ENCODE results near the gene ABCA13. TPM values are rescaled to one million over a fixed set of nuclear protein-coding genes. Genes with fewer than 3 reads are reported as not detected.

The ABCA13 gene
- total RNA-seq, 1 experiment from 2014 or later = not detected

GRCh38 chr7:48250441-48250951 is 79.2 kb downstream of the ABCA13 start:
- POLR2A ChIA-PET = no interaction called here
- CTCF ChIA-PET = no interaction called here
- Histone ChIP-seq H3K36me3 (ENCODE audit: control insufficient read depth in 1 of 2, insufficient read depth in 2 of 2, low read length in 2 of 2) (no peaks in the 10 kb centered on the region), H3K4me1 (ENCODE audit: control insufficient read depth in 1 of 2, insufficient read depth in 2 of 2, low read length in 2 of 2) (no peaks in the 10 kb centered on the region), H3K4me2 (ENCODE audit: low read length) (no peak overlapping the region), H3K4me3 (replicated peaks in 1 of 2; ENCODE audit: low read depth in 1 of 2, low read length in 2 of 2) (no peak overlapping the region), H3K9me2 (ENCODE audit: insufficient read depth) (no peaks in the 10 kb centered on the region), H2AFZ (ENCODE audit: low read depth, low read length, poor library complexity, severe bottlenecking) (no peak overlapping the region), H3K27ac (ENCODE audit: low read depth, low read length) (no peak overlapping the region), H3K27me3 (ENCODE audit: insufficient read depth, low read length) (peaks cover 18% of the 10 kb centered on the region), H3K9ac (ENCODE audit: low read length) (no peak overlapping the region), H3K9me3 (ENCODE audit: control insufficient read depth in 1 of 2, insufficient read depth in 1 of 2, low read depth in 1 of 2, low read length in 2 of 2) (no peaks in the 10 kb centered on the region), H3K79me2 (ENCODE audit: insufficient read depth, low read length) (no peaks in the 10 kb centered on the region), H4K20me1 (ENCODE audit: insufficient read depth) (no peaks in the 10 kb centered on the region)
- ATAC-seq (no peak), DNase-seq (ENCODE audit: low read depth, low spot score) (no peak)
- no TSS peak for BruUV-seq (replicated peaks)
- intact Hi-C loops (cut with micrococcal nuclease) = no loop called here
- RAD21 ChIA-PET (ENCODE audit: low non-redundant PET in 1 of 2, low total read pairs in 2 of 2, uncharacterized antibody in 2 of 2, unreplicated experiment in 2 of 2) = no interaction called here
- TF ChIP-seq EGR1 (IDR thresholded peaks at IDR 0.05; ENCODE audit: low read depth) = no peak

GRCh38 chr7:48251766-48252165 is 80.5 kb downstream of the ABCA13 start:
- Histone ChIP-seq H3K4me1 (ENCODE audit: control insufficient read depth in 1 of 2, insufficient read depth in 2 of 2, low read length in 2 of 2) (no peaks in the 10 kb centered on the region), H2AFZ (ENCODE audit: low read depth, low read length, poor library complexity, severe bottlenecking) (no peak overlapping the region), H3K4me3 (replicated peaks in 1 of 2; ENCODE audit: low read depth in 1 of 2, low read length in 2 of 2) (no peak overlapping the region), H3K79me2 (ENCODE audit: insufficient read depth, low read length) (no peaks in the 10 kb centered on the region), H3K9ac (ENCODE audit: low read length) (no peak overlapping the region), H3K27me3 (ENCODE audit: insufficient read depth, low read length) (peaks cover 10% of the 10 kb centered on the region; the same call in 1 of the 2 replicates), H3K27ac (ENCODE audit: low read depth, low read length) (no peak overlapping the region), H3K9me3 (ENCODE audit: control insufficient read depth in 1 of 2, insufficient read depth in 1 of 2, low read depth in 1 of 2, low read length in 2 of 2) (no peaks in the 10 kb centered on the region), H3K4me2 (ENCODE audit: low read length) (no peak overlapping the region), H3K36me3 (ENCODE audit: control insufficient read depth in 1 of 2, insufficient read depth in 2 of 2, low read length in 2 of 2) (no peaks in the 10 kb centered on the region), H4K20me1 (ENCODE audit: insufficient read depth) (no peaks in the 10 kb centered on the region), H3K9me2 (ENCODE audit: insufficient read depth) (no peaks in the 10 kb centered on the region)
- POLR2A ChIA-PET = no interaction called here
- intact Hi-C loops (cut with micrococcal nuclease) = no loop called here
- CTCF ChIA-PET = no interaction called here
- RAD21 ChIA-PET (ENCODE audit: low non-redundant PET in 1 of 2, low total read pairs in 2 of 2, uncharacterized antibody in 2 of 2, unreplicated experiment in 2 of 2) = no interaction called here
- no TSS peak for BruUV-seq (replicated peaks)
- no peak for DNase-seq (ENCODE audit: low read depth, low spot score)
- no peak for ATAC-seq
- TF ChIP-seq REST (IDR thresholded peaks at IDR 0.05; ENCODE audit: low read depth) (no peak), ZFX (IDR thresholded peaks at IDR 0.05) (no peak), CBX3 (IDR thresholded peaks at IDR 0.05; ENCODE audit: low read depth) (no peak), POLR2A (IDR thresholded peaks at IDR 0.05; ENCODE audit: borderline replicate concordance, extremely low read depth, insufficient read depth, insufficient read length) (no peak), FOSL1 (IDR thresholded peaks at IDR 0.05; ENCODE audit: low read depth) (no peak), SRF (IDR thresholded peaks at IDR 0.05; ENCODE audit: low read depth) (no peak), SP1 (IDR thresholded peaks at IDR 0.05; ENCODE audit: low read depth) (no peak), ZNF274 (IDR thresholded peaks at IDR 0.05; ENCODE audit: low read depth, low read length) (no peak), ELF1 (IDR thresholded peaks at IDR 0.05; ENCODE audit: borderline replicate concordance, low read depth) (no peak), YY1 (IDR thresholded peaks at IDR 0.05; ENCODE audit: extremely low read depth, insufficient replicate concordance, low read depth, low read length) (no peak), POLR2AphosphoS5 (IDR thresholded peaks at IDR 0.05; ENCODE audit: low read depth, low read length) (no peak), TCF7L2 (IDR thresholded peaks at IDR 0.05; ENCODE audit: borderline replicate concordance, extremely low read depth, insufficient read depth, insufficient read length) (no peak), JUND (IDR thresholded peaks at IDR 0.05) (no peak), RAD21 (IDR thresholded peaks at IDR 0.05; ENCODE audit: low read depth) (no peak), ZBTB33 (IDR thresholded peaks at IDR 0.05; ENCODE audit: extremely low read depth, insufficient replicate concordance, low read length) (no peak), SIN3A (IDR thresholded peaks at IDR 0.05; ENCODE audit: low read depth) (no peak)
- TF ChIP-seq, protein P1, sequence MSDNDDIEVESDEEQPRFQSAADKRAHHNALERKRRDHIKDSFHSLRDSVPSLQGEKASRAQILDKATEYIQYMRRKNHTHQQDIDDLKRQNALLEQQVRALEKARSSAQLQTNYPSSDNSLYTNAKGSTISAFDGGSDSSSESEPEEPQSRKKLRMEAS (IDR thresholded peaks at IDR 0.05) = no peak
